T-helper 22 cell (primary cell): ENCODE results near the gene SLCO2A1.

Source experiments
- DNase-seq: peaks from one replicate; pipeline ENCODE4 v3.0.0-alpha.2; 2020; ENCODE audit warnings: low read depth

SLCO2A1 gene

DNA sequence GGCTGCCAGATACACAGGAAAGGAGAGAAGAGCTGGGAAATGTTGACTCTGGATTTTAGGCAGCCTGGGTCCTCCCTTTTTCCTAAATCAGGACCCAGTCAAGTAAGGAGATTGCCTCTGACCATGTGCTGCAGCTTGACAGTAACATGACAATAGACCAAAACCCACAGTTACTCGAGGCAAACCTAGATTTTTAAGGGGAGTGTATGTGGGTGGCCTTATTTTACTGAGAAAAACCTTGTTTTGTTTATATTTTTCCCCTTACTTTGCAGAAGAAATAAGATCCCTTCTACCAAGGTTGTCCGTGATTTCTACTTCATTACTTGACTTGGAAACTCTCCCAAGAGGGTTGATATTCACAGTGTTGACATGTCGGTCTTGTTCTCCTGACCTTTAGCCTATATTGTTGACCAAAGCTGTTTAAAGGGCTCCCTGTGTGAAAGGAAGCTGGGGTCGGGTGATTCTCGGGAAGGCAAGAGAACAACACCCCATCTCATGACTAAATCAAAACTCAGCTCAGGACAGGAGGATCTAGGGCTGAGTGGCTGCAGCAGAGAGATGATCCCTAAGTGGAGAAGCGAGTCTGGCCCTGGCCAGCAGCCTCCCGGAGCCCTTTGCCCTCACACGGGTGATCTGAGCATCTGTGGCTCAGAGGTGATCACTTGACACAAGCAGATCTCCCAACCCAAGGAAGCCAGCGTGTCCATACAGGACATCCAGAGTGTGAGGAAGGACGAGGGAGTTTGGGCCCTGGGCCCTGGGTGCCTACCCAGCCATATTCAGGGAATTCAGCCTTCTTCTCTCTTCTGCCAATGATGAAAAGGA is 31.0 kb upstream of the SLCO2A1 start:
- DNase-seq = no peak

DNA sequence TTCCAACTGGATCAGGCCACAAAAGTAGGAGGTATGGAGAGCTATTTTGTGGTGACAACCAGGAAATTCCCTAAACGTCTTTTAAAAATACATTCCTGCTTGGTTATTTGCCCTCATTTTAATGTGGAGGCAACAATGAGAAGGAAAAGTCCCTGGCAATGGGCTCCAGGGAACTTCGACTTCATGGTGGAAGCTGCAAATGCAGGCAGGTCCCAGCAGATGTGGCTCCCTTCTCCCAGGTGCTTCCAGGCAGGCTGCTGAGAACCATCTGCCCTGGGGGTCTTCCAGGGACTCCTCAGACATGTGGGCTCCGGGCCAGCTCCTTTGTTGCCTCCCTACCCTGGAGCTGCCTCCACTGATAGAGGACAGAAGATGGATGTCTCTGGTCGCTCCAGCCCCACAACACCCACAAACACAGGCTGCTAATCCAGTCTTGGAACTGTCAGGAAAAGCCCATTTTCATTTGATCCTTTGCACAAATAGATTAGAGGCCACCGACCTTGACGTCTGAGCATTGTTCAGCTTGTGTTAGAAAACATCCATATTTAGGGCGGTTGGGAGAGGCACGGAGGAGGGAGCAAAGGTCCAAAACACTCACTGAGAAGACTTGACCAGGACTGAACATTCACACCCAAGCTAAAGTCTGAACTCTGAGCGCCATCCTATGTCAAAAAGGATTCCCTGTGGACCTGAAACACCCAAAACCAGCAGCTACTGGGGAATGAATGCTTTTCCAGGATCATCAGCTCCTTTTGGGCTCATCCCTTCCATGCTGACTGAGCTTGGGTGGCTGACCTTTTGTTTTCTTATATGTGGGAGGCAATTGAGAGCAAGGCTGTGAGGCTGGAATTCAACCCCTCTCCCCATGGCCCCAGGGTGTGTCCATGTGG is 30.2 kb upstream of the SLCO2A1 start:
- no peak for DNase-seq

DNA sequence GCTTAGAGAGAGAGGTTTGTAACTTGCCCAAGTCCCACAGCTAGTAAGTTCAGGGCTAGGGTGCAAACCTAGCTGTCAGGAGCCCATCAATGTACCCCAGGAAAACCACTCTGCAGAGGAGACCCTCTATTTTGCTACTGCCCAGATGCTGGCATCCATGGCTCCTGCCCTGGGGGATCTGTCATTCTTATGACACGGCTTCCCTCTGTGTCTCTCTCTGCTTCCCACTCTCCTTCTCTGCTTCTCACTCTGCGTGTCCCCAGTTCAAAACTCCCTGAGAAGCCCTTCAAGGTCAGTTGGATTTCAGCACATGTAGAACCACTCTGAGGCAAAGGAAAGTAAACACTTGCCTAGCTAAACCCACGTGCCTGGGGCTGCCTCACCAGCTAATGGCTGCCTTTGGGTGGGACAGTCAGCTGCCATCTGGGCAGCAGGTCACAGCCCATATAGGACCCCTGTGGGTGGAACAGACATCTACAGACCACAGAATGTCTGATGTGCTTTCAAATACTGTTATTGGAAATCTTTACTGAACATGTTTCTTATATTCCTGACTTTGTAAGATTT is 29.4 kb upstream of the SLCO2A1 start:
- DNase-seq = no peak

DNA sequence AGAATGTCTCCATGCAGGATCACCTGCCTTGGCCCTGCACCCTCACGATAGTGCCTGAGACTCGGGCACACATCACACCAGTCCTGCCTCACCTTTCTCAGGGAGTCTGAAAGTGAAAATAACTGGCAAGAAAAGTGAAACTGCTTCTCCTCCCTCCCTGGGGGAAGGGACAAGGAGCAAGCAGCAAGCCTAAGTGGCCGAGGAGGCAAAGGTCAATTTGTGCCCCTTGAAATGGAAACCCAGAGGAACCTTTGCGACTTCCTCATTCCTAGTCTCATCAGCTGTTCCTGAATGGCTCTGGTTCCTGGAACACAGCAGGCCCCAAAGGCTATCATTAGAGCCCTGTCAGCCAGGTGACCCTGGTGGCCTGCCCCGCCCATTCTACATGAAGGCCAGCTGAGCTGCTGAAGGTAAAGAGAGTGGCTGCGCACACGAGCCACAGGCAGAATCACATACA is 28.0 kb upstream of the SLCO2A1 start:
- DNase-seq = no peak

- no peak for DNase-seq
Measured at GRCh38 chr3:134057006-134057653, 27.4 kb upstream of the SLCO2A1 start.

GRCh38 chr3:134056464-134056891 is 26.8 kb upstream of the SLCO2A1 start:
- no peak for DNase-seq

GRCh38 chr3:134055661-134056060 is 25.9 kb upstream of the SLCO2A1 start:
- no peak for DNase-seq

- DNase-seq = no peak
Measured at GRCh38 chr3:134054881-134055280, 25.2 kb upstream of the SLCO2A1 start.

GRCh38 chr3:134054231-134054630 is 24.5 kb upstream of the SLCO2A1 start:
- DNase-seq = no peak

DNA sequence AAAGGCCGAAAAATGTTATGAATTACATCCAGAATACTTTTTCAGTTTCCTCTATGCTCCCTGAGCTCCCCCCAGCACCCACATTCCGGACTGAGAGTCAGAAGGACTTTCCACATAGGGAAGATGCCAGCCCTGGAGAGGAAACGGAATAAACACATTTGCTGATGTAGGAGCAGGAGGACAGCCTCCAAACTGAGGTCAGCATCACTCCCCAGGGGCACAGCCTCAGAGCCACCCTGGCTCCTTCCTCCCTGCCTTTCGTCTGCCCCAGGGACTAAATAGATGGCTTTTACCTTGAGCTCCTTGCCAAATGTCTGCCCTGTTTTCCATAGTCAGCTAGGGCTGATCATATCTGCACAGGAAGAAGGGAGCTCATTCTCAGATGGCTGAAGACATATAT is 22.6 kb upstream of the SLCO2A1 start:
- DNase-seq = no peak

GRCh38 chr3:134049676-134050075 is 20.0 kb upstream of the SLCO2A1 start:
- DNase-seq = no peak

DNA sequence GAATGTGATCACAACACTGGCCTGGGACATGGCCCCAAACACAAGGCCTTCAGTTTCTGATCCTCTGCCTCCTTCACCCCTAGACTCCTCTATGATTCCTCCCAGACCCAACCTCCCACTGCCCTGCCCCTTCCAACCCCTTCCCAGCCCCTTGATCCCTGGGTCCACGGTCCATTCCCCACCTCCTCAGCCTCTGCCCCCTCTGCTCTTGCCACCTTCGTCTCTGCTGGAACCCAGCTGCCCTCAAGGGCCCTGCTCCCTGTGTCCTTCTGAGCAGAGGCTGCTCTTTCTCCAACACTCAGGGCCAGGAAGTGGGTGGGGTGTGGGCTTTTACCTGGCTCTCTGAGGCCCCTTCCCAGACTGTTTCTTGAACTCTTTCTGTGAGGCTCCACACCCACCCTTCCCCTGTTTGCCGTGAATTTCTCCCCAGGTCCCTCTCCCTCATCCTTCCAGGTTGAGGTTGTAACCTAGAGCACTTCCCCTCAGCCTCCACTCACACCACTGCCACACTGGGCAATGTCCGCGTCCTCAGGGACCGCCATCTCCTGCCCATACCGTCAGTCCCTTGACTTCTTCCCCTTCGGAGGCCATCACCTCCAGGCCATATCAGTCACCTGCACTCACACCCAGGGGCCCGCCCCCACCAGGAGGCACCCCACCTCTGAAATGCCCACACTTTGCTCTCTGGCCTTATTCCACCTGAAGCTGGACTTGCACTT is 18.7 kb upstream of the SLCO2A1 start:
- no peak for DNase-seq

GRCh38 chr3:134044459-134044858 is 14.7 kb upstream of the SLCO2A1 start:
- DNase-seq = no peak

DNA sequence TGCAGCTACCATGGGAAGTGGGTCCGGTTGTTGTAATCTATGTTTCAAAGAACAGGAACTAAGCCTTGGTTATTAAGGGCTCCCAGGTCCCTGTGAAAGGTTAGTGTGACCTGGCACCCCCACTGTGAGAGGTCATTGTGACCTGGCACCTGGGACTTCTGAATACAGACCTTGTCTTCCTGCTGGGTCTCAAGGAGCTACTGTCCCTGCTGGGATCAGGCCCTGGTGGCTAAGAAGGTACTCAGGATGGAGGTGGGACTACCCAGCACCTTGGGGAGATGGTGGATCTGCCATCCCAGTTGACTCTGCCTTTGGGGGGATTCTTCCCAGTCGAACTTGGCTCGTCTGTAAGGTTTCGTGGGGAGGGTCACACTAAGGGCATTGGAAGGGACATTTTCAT is 10.3 kb upstream of the SLCO2A1 start:
- DNase-seq = no peak

DNA sequence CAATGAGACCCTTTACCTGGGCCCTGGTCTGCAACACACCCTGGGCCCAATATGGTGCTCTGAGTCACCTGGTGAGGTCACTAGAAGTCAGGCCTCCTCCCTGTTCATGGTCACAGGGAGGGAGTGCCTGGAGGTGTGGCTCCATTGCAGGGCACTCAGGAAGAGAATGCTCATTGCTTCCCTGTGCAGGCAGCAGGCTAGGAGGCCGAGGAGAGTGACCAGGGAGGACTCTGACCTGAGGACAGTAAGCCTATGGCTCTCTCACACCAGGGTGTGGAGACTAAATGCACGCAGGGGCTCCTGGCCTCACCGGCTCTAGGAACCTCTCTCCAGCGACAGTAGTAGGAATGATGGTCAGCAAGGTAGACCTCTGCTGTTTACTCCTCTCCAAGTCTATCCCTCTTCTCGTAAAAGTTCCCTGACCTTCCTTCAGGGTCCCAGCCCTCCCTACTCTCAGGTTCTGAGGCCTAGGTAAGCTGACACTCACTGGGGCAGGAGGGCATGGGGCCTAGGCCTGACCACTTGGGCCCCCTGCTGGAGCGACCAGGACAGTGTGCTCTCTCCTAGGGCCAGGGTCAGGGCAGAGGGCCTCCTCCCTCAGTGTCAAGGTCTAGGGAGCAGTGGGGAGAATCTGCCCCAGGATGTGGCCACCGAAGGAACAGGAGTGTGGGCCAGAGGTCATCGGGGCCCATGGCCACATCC is 9.6 kb upstream of the SLCO2A1 start:
- DNase-seq = no peak

DNA sequence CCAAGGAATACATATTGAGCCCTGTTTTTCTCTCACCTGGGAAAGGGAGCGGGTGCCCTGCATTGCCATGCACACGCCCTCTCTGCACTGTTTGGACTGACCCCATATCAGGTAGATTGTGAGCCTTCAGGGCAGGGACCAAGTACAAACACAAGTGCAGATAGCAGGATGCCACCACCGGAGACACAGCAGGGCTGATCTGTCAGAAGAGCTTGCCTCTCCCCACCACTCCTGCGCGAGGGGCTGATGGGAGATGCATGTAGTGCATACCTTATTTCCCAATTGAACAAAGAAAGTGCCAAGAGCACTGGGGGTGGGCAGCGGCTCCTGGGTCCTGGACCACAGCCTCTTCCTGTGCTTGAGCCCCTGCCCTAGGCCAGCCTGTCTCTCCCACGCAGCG is 9.0 kb upstream of the SLCO2A1 start:
- DNase-seq = no peak

GRCh38 chr3:134038071-134038491 is 8.4 kb upstream of the SLCO2A1 start:
- no peak for DNase-seq

DNA sequence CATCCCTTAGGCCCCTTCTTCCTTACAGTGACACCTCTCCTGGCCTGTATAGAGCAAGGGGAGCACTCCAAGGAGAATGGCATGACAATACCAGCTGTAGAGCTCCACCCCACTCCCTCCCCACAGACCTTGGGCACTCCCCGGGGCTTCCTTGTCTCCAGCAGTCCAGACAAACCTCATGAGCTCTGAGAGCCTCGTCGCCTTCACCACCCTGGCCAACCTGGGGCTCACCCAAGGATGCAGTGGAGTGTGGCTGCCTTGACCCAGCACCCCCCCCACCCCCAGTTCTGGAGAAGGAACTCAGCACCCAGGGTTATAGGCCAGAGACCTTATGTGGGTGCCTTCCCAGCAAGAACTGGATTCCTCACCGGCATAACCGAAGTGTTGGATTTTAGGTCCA is 7.4 kb upstream of the SLCO2A1 start:
- DNase-seq = no peak

- no peak for DNase-seq
Measured at GRCh38 chr3:134036291-134036690, 6.6 kb upstream of the SLCO2A1 start.

DNA sequence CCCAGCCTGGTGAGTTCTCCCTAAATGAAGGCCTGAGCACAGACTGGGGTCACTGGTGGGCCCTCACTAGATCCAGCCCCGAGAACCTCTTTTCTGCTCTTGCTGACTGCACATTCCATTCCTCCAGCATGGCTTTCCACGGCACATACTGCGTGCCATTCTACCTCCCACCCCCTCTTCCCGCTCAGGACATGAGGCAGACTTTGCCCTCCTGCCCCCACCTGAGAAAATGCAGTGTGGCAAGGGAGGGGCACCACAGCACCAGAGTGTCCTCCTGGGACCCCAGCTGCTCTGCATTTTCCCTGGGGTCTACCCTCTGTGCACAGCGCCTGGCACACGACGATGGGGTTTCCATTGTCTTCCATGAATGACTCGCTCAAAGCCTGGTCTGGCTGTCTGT is 6.1 kb upstream of the SLCO2A1 start:
- no peak for DNase-seq
